Renal cortex interstitium (tissue), 11 donors: Measurements from ENCODE around the gene ZBTB4. TPM values are rescaled to one million over a fixed set of nuclear protein-coding genes. Genes with fewer than 3 reads are reported as not detected.

Experiments
- DNase-seq, 11 donors: peaks; one replicate each; pipeline ENCODE4 v3.0.0-alpha.2; 2013; ENCODE audit warnings: low read depth in 9 of 11, low spot score in 4 of 11; ENCODE audit errors: extremely low read depth in 1 of 11
- polyA plus RNA-seq, 3 donors: library from polyadenylated mRNA; unstranded; fragments of 120-200 nt; gene quantifications; one replicate each; pipeline ENCODE4 v1.2.1, GENCODE V29; 2013; ENCODE audit not compliant: insufficient read length in 3 of 3

ZBTB4 gene
- polyA plus RNA-seq, 3 donors: 34.9 to 54.9 (median 40.9) TPM

DNA sequence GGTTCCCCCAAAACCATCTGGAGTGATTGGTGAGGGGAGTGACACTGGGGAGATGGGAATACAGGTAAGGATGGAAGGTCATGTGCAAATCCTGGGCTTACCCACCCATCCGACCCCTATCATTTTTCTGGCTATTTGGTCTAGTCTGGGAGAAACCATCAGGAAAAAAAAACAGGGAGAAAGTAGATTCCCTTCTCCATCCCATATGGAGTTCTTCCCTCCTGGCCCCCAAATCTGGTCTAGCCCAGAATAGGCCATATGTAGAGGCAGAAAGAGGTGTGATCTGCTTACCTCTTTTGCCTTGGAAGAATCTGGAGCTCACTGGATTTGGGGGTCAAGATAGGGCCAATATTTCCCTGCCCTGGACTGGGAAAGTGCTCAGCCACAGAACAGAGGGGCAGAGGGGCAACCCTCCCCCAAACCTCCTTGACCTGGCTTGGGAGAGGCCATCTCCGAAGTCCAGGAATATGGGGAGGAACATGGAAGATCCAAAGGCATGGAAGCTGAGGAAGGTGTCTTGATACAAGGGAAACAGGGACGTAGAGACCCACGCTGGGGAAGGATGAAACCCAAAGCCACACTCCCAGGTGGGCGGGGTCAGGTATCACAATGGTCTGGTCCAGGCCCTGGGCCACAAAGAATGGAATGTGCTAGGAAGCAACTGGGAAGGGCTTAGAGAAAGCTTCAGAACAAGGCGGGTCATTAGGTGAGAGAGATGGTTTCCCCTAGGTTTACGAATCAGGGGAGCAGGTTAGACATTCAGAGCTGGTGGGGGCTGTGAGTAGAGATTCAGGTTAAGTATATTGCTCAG, 18.4 kb downstream of the ZBTB4 start:
- no peak for DNase-seq

DNA sequence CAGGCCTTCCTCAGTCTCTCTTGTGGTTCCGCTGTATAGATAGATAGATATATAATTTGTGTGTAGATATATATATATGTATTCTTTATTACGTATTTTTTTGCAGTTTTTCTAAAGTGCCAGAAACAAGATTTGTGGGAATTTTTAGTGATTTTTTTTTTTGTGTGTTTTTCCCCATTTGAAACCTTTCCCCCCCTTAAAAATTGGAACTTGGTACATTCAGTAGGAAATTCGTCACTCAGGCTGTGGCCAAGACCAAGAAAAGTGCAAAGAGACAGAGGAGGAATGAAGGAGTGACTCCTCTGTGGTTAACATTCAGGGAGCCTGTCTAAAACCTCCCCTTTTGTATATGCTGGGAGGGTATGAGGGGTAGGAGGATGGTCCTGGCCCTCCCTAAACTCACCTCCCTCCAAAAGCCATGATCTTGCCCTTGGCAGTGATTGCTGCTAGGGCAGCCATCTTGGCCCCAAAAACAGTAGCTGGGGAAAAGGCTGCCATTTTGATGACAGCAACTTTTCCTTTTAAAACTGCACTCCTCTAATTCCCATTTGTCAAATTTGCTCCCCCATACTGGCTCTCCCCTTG, 19.4 kb downstream of the ZBTB4 start:
- DNase-seq: no peak

DNA sequence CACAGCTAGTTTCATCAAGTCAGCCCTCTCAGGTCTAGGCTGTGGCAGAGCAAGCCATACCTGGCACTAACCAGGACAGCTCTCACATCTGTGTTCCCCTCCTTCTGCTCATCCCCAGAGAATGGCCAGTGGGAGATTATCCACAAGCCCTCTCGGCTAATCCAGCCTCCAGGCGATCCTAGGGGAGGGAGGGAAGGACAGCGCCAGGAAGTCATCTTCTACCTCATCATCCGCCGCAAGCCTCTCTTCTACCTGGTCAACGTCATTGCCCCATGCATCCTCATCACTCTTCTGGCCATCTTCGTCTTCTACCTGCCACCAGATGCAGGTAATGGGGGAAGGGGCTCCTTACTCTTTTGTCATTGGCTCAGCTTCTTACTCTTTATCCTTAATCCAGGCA, 31.0 kb downstream of the ZBTB4 start:
- no peak for DNase-seq

DNA sequence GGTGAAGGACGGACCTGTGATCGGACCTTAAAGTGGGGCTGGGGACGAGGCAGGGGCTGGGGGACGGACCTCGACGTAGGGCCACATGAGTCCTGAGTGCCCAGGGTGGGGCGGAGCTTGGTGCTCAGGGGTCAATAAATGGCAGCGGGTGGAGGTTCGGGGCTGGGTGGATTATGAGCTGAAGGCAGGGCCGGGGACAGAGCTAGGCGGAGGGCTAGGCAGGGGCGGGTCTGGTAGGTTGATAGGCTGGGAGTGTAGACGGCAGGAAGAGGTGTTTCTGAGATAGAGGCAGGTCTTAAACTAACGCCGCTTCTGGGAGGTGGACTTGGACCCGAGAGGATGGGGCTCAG, 33.8 kb downstream of the ZBTB4 start:
- no peak for DNase-seq

DNA sequence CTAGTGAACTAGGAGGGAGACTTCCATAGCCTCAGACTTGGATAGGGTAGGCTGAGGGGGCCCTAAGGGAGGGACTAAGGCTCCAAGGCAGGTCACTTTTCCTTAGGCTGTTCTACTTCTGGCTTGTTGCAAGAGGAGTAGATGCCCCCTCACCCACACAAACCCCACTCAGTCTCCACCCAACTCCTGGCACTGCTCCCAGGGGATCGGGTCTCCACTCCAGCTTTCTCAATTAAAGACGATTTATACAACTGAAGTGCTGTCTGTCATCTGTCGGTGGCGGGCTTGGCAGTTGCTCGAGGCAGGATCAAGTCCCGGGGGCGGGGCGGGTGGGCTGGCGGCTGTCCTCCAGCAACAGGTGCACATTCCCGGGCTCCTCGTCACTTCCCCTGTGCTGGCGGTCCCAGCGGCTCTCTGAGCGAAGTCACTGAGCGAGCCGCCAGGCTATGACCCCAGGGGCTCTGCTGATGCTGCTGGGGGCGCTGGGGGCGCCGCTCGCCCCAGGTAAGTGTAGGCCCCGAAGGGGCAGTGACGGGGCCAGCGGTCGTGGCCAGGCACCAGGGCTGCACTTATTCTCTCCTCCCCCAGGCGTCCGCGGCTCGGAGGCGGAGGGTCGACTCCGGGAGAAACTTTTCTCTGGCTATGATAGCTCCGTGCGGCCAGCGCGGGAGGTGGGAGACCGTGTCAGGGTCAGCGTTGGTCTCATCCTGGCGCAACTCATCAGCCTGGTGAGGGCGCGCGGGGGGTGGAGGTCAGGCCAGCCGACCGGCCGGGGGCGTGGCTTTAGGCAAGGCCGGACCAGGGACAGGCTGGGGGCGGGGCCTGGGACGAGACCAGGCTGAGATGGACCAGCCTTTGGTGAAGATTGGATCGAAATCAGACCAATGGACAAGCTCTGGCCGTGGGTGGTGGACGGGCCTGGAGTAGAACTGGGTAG, 34.5 kb downstream of the ZBTB4 start, which contains the start of gene CHRNB1:
Gene CHRNB1 (plus strand): TSS at position 380 of the 937 bp plus-strand sequence. CDS start 67 bp downstream, at position 447.
- no peak for DNase-seq

DNA sequence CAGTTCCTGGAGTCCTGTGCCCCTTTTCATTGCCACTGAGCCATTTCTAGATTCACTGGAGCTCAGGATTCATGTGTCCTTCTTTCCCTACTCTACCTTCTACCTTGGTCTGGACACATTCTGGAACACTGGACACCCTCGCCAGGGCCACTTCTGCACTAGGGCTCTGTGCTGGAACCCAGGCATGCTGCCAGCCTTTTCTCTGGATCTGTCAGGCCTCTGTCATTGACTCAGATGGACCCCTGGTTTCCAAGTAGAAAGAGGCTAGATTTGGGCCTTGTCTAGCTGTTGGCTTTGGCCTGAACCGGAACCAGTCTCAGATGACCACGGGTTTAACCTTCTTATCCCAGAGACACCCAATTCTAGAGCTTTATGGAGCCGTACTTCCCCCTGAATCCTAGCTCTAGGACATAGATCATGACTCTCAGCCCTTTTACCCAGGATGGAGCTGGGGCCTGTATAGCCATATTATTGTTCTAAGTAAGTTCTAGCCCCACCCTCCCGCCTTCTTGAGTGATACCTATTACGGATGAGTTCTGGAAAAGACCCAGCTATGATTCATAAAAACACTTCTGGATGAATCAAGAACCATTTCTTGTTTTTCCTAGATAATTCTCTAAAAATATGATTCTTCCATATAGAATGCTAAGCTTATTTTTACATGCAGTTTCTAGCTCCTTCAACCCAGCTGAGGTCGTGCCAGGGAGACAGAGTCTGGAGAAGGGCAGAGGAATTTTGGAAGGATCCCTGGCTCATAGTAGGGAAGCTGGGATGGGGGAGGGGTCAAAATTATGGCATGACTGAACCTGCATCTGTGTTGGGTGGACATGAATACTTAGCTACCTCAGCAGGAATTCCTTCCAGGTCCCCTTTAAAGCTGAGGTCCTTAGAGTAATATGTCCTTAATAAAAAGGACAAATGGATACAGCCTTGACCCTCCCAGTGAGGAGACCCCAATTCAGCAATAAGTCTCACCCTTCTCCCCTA, 35.6 kb downstream of the ZBTB4 start:
- DNase-seq: no peak

DNA sequence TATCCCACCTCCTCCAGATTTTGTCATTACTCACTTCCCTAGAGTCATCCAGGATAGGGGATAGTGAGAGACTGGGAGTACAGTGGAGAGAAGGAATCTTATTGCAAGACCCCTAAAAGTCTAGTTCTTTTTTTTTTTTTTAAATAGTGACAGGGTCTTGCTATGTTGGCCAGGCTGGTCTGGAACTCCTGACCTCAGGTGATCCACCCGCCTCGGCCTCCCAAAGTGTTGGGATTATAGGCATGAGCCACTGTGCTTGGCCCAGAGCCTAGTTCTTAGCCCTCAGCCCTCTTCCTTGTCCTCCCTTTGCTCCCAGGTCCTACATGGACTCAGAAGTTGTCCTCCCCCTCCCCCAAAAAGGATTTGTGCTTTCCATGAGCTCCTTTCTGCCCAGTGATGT, 37.3 kb downstream of the ZBTB4 start:
- DNase-seq: no peak

DNA sequence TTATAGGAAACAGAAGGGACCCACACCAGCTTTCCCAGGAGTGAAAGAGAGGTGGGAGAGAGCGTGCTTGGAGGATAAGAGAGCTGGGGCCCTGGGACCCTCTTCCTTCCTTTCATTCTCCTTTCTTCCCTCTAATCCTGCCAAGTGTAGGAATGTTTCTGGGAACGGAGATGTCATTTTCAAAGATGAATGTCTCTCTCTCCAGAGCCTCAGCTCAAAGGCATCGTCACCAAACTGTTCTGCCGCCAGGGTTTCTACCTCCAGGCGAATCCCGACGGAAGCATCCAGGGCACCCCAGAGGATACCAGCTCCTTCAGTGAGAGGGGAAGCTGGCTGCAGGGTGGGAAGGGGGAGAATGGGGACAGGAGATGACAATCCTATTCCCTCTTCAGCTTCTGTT, 38.2 kb downstream of the ZBTB4 start:
- DNase-seq: no peak

DNA sequence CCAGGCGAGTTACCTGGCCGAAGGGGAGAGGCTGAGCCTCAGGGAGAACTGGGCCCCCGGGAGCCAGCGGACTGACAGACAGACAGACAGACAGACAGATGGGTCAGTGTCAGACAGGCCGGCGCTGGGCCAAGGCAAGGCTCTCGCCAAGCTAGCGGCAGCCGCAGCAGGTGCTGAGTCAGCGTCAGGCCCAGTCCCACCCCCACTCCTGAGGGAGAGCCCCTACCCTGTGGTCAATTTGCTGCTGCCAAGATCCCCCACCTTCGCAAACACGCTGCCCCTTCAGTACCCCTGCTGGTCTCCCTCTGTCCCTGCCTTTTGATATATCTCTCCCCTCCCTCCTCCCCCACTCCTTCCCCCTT, 38.6 kb downstream of the ZBTB4 start:
- no peak for DNase-seq

DNA sequence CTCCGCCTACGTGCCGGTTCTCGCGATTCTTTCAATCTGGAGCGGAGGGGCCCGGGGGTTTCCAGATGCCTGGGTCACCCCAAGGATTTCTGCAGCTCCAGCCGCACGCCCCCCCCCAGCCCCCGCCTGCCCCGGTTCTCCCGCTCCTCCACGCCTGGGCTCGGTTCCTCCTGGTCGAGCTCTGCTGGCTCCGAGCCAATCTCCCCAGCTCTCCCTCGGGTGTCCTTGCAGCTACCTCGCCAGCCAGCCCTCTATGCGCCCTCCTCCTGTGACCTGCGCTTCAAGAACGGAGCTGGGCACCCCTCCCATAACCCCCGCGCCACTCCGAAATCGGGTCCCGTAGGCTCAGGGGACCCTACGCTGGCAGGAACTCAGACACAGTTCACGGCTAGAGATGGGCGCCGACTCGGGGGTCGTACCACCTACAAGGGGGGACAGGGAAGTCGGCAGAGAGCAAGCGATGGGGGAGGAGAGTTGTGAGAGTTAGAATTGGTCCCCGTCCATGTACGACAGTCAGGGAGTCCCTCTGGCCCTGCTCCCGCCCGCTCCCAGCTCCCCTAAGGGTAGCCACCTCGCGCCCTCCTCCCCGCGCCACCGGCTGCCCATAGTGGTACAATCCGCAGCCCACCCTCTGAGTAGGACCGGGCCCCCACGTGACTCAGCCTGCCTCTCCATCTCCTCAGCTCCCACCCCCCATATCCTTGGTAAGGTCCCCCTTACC, 39.2 kb downstream of the ZBTB4 start:
- DNase-seq: no peak

DNA sequence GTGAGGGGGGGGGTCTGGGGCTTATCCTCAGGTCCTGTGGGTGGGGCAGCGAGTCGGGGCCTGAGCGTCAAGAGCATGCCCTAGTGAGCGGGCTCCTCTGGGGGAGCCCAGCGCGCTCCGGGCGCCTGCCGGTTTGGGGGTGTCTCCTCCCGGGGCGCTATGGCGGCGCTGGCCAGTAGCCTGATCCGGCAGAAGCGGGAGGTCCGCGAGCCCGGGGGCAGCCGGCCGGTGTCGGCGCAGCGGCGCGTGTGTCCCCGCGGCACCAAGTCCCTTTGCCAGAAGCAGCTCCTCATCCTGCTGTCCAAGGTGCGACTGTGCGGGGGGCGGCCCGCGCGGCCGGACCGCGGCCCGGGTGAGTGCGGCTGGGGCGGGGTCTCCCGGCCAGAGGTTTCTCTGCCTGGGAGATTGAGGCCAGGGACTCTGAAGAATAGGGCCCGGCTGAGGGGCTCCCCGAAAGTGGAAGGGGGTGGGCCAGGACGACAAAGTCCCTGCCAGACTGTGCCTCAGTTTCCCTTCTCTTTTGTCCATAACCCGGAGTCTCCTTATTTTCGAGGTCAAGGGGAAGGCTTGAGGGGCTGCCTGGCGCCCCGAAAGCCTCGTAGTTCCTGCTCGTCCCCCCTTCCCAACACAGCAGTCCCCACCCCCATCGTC, 39.8 kb downstream of the ZBTB4 start, which contains the start of gene FGF11:
Gene FGF11 (plus strand): TSS at position 51 of the 651 bp plus-strand sequence. CDS start 109 bp downstream, at position 160.
- no peak for DNase-seq

DNA sequence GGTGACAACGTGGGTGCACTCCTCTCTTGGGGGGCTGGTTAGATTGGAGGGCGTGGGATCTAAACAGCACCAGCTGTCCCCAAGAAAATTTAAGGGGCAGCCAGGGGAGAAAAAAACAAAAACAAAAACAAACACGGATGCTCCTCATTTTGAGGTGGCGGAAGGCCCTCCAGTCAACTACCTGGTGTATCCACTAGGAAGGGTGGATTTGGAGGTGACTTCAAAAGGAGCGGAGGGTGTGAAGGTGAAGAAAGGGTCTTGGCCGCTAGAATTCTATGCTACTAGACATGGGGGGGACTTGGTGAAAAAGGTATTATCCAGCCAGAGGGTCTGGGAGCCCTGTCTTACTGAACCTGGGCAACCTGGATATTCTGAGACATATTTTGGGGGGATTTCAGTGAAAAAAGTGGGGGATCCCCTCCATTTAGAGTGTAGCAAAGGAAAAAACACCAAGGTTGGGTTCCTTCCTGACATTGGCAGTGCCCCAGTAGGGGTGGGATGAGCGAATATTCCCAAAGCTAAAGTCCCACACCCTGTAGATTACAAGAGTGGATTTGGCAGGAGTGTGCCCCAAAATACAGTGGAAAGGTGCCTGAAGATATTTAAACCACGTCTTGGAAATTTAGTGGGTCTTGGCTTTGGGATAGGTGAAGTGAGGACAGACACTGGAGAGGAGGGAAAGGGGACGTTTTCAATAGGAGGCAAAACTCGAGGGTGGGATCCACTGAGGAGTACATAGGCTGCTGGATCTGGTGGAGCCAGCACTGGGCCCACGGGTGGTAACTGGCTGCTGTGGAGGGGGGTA, 40.6 kb downstream of the ZBTB4 start:
- DNase-seq: no peak

DNA sequence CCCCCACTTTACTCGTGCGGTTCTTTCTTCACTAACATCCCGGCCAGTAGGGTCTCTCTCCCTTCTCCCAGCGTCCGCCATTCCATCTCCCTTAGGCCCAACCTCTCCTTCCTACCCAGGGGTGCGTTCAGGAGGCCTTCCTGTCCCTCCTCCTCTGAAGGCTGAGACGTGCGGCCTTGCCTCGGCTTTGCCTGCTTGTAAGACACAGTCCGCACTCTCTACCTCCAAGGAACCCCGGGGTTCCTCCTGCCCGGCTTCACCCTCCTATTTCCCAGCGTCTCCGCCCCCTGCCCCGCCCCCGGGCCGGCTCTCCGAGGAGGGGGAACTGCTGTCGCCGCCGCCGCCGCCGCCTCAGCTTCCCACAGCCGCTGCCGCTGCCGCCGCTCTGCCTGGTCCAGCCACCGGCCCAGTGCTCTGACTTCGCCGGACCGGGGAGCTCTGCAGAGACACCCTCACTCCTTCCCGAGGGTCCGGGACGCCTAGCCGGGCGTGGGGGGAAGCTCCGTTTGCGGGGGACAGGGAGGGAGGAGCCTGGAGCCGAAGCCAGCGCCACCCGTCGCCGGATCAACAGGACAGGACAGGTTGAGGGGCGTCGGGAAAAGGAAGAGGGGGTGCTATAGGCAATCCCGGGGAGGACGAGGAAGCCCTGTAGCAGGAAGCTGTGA, 41.3 kb downstream of the ZBTB4 start:
- no peak for DNase-seq

DNA sequence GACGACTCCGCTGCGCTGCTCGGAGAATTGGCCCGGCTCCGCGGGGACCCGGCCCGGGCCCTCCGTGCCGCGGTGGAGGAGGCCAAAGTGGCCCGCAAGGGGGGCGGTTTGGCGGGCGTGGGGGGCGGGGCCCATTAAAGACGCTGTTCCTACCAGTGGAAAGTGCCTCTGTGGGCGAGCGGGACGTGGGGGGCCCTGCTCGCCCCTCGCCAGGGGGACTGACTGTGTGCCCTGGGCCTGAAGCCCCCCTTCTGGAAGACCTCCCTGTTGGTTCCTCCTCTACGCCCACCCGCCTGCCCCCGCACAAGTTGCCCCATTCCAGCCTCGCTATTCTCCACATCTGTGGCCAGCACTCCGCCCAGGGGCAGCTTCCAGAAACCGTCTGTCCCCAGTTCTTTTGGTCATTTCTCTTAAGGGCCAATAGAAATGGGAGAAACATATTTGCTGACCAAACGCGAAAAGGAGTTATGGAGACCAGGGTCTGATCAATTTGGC, 42.0 kb downstream of the ZBTB4 start:
- no peak for DNase-seq

DNA sequence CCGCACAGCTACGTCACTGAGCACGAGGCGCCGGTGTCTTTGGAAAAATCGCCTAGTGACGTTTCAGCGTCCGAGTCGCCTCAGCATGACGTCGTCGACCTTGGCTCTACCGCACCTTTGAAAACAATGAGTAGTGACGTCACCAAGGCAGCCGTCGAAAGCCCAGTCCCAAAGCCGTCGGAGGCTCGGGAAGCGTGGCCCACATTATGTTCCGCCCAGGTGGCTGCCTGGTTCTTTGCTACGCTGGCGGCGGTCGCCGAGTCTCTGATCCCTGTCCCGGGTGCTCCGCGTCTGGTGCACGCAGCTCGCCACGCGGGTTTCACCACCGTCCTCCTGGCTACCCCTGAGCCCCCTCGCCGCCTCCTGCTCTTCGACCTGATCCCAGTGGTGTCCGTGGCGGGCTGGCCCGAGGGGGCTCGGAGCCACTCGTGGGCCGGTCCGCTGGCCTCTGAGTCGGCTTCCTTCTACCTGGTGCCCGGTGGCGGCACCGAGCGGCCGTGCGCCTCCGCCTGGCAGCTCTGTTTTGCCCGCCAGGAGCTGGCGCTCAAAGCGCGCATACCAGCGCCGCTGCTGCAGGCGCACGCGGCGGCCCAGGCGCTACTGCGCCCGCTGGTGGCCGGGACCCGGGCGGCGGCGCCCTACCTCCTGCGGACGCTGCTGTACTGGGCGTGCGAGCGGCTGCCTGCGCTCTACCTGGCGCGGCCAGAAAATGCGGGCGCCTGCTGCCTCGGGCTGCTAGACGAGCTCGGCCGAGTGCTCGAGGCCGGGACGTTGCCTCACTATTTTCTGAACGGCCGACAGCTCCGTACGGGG, 42.7 kb downstream of the ZBTB4 start:
- peak in 3 of 11 donors; percentile 69 to 82 (median 74) for DNase-seq
